HG03135 (cell line): ENCODE data around the gene FCRL2.

Experiments used
- ATAC-seq: cut with Tn5 transposase; IDR thresholded peaks from one replicate; pipeline ENCODE4 v1.9.1; 2021; ENCODE audit warnings: mild to moderate bottlenecking, moderate library complexity; ENCODE audit not compliant: unreplicated experiment

FCRL2 gene, protein sequence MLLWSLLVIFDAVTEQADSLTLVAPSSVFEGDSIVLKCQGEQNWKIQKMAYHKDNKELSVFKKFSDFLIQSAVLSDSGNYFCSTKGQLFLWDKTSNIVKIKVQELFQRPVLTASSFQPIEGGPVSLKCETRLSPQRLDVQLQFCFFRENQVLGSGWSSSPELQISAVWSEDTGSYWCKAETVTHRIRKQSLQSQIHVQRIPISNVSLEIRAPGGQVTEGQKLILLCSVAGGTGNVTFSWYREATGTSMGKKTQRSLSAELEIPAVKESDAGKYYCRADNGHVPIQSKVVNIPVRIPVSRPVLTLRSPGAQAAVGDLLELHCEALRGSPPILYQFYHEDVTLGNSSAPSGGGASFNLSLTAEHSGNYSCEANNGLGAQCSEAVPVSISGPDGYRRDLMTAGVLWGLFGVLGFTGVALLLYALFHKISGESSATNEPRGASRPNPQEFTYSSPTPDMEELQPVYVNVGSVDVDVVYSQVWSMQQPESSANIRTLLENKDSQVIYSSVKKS

DNA sequence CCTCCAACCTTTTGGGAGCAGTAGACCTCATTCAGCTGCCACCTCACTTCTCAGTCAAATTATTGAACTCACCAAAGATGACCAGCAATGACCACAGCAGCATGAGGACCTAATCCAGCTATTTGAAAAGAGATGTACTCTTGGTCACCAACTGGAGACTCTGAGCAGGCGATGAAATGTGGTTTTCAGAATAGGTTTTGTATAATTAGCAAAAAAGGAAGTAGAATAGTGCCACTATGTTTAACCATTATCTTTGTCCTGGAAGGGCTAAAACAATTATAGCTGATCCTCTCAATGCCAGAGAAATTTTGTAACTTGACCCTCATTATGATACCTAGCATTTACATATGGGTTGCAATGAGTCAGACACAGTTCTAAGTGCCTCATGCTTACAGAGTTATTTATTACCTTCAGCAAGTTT, at the start of gene FCRL2:
Gene FCRL2, minus strand, starts transcription at position 162 of the 421 bp plus-strand sequence. Its CDS starts 59 bp downstream, at position 103.
- ATAC-seq, result no peak

DNA sequence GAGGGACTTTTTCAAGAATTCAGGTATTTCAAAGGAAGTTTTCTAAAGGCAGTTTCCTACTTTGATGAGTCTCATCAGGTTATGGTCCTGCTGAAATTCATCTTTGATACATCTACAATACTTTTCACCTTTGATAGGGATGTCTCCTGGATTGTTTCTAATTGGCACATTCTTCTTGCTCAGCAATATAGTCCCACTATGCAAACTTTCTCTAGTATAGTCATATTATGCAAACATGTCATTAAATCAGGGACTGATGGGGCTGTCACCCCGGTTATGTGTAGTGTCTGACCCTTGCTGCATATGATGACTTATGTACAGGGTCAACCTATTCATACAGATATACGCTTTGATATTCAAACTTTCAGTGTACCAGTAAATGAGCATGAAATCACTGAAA, 43.4 kb upstream of the FCRL2 start:
- no peak for ATAC-seq

DNA sequence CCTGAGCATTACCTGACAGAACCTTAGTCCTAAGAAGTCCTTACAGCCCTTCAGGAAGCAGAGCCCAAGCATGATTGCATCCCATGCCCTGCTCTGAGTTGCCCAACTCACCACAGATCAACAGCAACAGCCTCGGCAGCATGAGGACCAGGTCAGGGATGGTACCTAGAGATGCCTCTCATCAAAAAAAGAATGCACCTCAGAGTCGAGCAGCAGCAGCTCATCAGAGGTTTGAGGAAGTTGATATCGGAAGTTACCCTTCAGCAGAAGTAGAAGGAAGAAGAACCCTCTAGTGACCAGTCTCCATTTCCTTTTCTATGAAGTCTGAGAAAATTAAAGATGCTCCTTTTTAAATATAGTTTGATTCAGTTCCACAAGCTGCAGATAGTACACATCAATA, 43.0 kb upstream of the FCRL2 start, which contains the start of gene FCRL1:
Gene FCRL1, minus strand, starts transcription at position 225 of the 400 bp plus-strand sequence. Its CDS starts 83 bp downstream, at position 142.
- ATAC-seq, result no peak

DNA sequence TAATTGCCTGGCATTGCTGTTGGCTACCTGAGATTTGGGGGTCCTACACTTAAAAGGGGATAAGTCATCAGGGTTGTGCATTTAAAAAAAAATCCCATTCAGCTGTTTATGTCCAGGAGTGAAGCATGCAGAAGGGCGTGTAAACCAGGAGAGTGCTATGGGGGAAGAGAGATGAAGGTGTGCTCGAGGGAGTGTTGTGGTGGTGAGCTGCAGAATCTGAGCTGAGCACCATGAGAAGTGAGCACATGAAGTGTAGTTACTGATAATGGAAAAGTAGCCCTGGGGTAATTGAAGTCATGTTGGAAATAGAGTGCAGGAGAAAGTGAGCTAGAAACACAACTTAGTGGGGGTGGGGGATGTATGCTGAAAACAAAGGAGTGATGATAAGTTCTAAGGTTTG, 42.3 kb upstream of the FCRL2 start:
- ATAC-seq, result no peak

DNA sequence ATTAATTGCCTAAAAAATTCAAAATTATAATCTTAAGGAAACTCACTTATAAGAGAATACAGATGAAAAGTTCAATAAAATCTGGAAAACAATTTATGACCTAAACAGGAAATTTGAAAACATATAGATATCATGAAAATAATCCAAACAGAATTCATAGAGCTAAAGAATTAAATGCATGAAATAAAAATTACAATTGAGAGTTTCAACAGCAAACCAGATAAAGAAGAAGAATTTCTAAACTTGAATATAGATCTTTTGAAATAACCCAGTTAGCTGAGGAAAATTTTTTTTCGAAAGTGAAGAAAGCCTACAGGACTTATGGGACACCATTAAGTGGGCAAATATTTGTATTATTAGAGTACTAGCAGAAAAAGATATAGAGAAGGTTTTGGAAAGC, 36.3 kb upstream of the FCRL2 start:
- no peak for ATAC-seq

DNA sequence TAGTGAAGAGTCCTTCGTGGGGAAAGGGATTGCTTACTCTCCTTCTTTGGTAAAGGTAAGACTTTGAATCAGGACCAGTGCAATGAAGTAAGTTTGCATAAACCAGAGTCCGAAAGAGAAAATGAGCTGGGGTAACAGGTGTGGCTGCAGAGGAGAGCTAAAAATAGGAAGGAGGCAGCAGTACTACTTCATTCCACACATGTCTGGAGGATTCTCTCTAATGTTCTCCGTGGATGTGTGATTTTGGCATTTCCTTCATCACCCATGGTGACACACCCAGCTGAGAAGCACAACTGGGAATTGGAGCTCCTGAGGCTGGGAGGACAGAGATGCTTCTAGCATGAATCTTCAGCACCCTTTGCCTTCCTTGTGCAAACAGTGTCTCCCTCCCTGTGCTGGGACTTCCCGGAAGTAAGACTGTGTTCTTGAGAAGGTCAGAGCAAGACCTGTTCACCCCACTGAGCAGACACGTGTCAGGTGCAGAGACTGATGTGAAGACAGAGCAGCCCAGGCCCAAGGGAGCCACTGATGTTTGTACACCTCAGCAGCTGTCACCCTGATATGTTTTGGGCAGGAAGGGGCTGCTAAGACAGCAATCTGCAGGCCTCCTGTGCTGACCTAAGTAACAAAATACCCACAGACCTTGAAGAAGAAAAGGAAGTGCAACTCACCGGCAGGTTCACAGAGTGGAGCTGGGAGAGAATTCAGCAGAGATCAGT, 29.7 kb upstream of the FCRL2 start:
- peak; percentile 96 for ATAC-seq

DNA sequence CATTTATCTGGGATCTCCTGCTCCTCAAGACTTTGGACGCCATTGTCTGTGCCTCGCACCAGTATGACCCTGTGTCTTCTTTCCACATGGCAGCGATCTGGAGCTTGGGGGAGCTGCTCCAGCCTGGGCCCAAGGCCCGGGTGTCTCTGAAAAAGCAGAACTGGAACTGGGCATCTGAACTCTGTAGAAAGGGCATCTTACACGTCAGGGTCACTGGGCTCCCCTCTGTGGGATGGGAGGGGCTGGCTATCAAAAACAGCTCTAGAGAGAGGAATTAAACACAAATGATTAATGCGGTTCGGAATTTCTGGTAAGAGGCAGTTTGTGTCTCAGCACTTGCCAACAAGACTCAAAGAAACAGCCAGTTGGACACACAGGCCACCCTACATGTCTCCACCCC, 26.9 kb upstream of the FCRL2 start:
- ATAC-seq, result no peak

DNA sequence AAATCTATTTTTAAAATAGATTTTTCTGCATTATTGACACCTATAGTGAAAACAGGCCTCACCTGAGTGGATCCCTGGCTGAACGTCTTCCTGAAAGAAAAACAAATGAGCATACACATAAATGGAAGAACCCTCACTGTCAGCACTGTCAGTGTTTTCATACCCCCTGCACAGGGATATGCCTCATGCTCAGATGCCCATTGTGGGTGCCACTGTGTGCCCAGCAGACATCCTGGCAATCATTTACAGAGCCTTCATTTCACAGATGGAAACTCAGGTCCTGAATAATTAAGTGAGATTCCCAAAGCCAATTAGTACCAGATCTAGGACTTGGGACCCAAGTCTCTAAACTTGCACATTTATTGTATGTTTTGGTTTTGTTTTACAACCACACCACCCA, 23.1 kb upstream of the FCRL2 start:
- ATAC-seq, result no peak

DNA sequence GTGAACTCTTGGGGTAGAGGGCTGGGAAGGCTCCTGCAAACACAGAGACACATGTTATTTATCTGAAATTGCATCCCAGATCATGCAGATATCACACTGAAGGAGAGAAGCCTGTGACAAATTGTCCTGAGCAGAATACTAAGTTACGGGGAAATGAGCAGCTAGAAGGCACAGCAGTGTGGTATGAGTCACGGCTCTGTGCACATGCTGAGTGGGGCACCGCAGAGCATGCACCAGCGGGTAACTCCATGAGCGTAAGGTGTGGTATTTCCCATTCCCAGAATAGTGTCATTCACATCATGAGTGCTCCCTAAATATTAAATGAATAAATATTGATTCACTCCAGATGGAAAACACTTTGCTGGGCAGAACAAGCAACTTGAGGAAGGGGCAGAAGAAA, 21.3 kb upstream of the FCRL2 start:
- ATAC-seq, result no peak

DNA sequence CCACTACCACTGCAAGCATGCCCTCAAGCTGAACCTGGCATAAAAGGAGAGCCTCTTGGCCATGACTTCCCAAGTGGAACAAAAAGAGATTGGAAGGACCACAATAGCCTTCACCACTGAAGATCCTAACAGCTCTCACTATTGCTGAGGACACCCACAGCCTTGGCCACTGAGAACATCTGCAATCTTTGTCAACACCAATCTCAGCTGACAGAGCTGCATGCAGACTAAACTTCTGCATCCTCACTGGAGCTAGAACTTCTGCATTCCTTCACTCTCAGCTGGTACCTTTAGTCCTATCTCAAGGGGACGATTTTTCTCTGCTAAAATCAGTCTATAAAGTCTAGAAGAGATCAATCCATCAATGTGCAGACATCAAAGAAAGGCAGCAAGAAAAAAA, 8.3 kb upstream of the FCRL2 start:
- no peak for ATAC-seq

DNA sequence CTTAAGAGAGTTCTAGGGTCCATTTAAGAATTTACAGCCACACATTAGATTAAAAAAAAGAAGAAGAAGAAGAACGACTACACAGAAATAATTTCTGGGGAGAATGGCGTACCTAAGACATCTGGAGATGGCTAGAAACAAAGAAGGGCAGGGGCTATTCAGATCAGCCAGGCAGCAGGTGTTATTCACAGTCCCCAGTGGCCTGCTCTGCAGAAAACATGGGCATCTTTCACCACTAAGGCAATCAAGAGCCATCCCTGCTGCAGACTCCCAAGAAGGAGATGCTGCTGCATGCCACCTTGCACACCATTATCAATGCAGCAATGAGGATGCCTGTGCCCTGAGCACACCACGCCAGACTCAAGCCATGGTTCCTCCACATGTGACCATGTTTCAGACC, 7.9 kb upstream of the FCRL2 start:
- no peak for ATAC-seq

DNA sequence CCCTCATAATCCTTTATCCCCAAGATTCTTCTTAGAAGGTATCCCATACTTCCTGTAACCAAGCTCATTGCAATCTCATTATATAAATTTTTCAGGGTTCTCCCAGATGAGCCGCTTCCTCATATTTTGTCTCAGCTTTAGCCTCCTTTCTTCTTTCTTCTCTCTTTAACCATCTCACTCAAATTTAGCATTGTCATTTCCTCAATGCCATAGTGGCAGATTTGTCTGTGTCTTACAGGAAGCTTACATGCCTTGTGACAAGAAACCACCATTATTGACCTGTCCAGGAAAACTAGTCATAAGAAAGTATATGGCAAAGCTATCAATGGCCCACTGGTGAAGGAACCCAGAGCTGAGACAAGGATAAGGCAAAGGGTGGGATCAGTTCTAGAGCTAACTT, 6.0 kb upstream of the FCRL2 start:
- ATAC-seq, result no peak

DNA sequence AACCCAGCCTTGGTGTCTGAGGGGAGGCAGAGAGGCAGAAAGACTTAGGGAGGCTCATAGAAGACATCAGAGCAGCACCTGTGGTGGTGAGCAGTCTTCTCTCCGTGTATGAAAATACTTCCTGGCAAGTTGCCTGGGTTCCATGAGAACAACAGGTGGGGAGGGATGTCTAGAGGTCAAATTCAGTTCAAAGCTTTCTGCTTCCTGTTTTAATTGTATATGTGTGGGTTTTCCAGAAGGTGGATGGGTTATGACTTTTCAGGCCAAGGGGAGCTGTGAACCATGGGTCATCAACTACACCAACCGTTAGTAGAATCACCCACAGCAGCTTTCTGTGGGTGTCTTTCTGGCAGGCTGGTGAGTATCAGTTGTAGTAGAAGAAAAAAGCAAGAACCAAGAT, 4.1 kb upstream of the FCRL2 start:
- peak; percentile 53 for ATAC-seq

DNA sequence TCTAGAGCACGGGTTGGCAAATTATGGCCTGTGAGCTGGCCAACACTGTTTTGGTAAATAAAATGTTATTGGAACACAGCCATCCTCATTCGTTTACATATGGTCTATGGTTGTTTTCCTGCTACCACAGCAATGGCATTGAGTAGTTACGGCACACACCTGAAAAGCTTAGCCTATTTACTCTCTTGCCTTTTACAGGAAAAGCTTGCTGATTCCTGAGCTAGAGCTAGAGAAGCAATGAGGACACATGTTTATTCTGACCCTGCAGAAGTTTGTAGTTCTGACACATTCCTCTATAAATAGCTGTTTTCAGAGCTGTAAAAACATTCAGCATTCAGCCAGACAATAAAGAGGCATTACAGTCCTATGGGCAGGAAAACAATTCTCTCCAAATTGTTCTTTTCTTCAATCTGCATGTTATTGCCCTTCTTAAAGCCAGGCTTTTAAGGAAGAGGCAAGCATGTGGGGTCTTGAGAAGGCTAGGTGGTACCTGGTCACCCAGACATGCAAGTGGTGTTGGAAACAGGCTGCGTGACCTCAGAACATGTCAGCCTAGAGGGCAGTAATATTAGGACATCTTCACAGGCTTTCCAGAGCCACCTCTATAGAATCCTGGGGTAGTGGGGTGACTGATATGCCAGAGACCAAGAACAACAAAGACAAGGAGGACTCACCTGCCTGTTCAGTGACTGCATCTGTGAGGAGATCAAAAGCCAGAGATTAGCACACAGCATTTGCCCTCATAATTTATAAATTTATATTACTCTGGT, 1.6 kb downstream of the FCRL2 start:
- ATAC-seq, result no peak

DNA sequence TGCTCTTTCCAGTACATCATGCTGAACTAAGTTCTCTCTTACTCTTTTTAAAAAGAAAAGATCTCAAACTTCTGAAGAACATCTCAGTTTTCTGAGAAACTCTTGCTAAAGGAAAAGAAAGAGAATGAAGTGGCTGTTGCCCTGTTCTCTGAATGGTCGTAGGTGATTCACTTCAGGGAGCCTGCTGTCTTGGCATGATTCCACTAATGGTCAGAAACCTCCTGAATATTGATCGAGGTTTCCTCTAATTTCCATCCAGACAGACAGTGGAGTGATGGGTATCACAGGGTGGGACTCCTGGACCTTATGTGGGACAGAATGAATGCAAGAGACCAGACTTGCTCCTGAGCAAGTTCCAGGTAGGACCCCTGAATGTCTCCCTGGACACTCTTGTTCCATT, 2.5 kb downstream of the FCRL2 start:
- ATAC-seq, result no peak

DNA sequence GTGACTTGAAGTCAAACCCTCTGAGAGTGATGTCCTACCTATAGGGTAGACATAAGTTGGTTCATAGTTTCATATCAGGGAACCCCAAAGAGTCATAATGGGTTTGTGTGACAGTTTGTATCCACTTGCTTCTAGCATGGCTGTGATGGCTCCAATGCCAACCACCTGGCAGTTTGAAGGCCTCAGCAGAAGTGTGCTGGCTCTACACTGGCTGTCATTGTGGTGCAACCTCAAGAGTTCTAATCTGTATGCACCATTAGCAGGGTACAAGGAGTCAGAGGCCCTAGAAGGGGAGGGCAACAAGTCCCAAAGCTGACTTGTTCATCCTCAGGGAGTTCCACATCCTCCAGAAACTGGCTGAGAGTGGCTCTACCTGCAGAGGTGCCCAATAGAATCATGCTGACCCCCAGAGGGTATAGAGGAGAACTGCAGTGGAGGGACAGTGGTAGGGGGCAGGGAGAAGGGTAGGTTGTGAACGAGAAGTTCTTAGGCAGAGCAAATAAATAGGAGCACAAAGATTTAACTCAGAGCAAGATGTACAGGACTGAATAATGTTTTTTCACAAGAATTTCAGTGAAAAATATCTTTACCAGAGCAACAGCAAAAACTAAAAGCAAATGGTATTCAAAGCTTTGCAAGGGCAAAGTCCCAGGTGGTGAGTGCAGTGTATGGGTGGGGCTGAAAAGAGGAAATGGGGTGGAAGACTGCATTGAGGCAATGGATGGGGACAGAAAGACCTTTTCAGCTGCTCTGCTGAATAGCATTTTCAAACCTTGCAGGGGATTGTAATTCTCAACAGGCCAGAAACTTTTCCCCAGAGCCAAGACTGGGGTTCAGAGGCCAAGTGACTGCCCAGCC, 3.2 kb downstream of the FCRL2 start:
- ATAC-seq, result no peak

DNA sequence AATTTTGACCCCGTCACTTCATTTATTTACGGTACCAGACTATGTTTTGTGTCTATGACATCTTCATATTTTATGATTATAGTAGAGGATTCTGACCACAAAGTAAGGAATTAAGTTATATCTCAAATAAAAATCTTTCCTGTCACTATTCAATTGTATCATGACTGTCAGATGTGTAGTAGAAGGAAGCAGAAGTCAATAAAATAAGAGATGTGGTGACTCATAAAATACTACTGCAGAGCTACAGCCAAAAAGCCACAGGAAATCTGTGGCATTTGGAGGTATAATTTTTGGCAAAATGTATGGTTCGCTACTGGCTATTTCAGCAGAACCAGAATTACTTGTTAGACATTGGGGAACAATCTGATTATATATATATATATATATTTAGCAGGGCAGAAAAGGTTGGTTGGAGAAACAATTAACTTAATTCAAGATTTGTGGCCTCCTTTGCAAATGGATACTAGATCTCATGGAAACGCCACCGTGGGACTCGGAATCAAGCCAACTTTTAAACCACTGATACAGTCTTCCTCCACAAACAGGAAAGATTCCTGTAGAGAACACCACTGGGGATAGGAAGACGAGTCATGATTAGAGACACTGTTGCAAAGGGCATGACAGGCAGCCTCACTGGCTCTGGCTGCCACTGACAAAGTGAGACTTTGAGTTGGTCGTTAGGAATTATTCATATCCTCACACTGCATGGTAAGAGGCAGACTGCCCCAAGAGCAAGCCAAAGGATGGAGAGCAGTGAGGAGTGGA, 5.1 kb downstream of the FCRL2 start:
- no peak for ATAC-seq

DNA sequence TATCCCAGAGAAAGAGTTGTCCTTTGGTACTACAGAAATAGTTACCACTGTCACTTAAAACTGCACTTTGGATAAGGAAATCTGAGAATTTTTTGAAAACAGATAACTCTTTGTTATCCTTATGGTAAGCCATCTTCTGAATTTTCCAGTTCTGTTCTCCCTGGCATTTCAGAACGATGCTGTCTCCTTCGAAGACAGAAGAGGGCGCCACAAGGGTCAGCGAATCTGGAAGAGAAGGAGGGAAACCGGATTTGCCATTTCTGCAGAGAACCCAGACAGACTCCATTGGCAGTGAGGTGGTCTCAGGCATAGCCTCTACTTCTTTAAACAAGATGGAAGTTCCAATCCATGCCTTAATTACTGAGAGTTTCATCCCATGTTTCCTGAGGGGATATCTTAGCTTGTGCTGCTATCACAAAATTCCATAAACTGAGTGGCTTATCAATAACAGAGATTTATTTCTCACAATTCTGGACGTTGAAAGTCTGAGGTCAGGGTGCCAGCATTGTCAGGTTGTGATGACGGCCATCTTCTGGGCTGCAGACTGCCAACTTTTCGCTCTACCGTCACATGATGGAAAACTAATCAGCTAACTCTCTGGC, 6.4 kb downstream of the FCRL2 start:
- no peak for ATAC-seq

DNA sequence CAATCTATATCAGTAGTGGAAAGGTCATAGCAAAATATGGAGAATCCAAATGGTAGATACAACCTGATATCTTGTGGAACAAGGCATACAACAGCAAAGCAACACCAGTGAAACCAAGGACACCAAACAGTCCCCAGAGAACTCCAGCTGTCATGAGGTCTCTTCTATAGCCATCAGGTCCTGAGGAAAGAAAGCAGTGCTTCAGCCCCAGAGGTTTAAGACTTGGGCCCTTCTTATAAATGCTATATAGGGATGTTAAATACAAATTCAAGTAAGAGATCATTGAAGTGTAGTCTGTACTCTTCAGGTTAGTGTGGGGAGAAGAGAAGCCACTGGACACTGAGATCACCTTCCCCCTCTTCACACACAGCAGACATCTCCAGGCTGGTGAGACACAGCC, 10.1 kb downstream of the FCRL2 start:
- ATAC-seq, result no peak
